Activated B cell treated with CpG ODN at 0.5 μM for 24 hours (primary cell): ENCODE data around the gene RNASE4. TPM values are rescaled to one million over a fixed set of nuclear protein-coding genes. Genes with fewer than 3 reads are reported as not detected.
A peak's percentile ranks its signal among the peaks of the same experiment; 100 is the strongest.
"Not testable (repeated sequence)": the region's sequence is repeated elsewhere in the genome, so short reads cannot be mapped to it uniquely, and the experiment has no call there.

Experiments
- ATAC-seq: fragments of 200-7000 bp; cut with Tn5 transposase; one replicate; pipeline ENCODE4 v1.10.0; 2021; ENCODE audit warnings: low read depth, mild to moderate bottlenecking, moderate library complexity
- CTCF ChIA-PET: fragments of 350-600 bp; sonication (Branson Sonifier 250); formaldehyde crosslinking; loops from one replicate; lab custom pipeline; 2021; ENCODE audit warnings: antibody characterized with exemption; lab: Charles Lee
- POLR2A ChIA-PET: fragments of 350-600 bp; sonication (Branson Sonifier 250); formaldehyde crosslinking; loops from one replicate; lab custom pipeline; 2021; ENCODE audit warnings: antibody characterized with exemption; lab: Charles Lee
- DNase-seq: peaks from one replicate; pipeline ENCODE4 v3.0.0; 2022
- H3K27ac Mint-ChIP-seq: one replicate; pipeline ENCODE4 v1.8.0; 2020; ENCODE audit warnings: mixed read lengths
- H3K27me3 Mint-ChIP-seq: one replicate; pipeline ENCODE4 v1.8.0; 2021; ENCODE audit warnings: mixed read lengths
- H3K36me3 Mint-ChIP-seq: one replicate; pipeline ENCODE4 v1.8.0; 2021; ENCODE audit warnings: low read depth, mixed read lengths
- H3K4me1 Mint-ChIP-seq: one replicate; pipeline ENCODE4 v1.8.0; 2021; ENCODE audit warnings: mixed read lengths
- H3K4me3 Mint-ChIP-seq: one replicate; pipeline ENCODE4 v1.8.0; 2020; ENCODE audit warnings: mild to moderate bottlenecking, mixed read lengths
- H3K9me3 Mint-ChIP-seq: one replicate; pipeline ENCODE4 v1.8.0; 2020; ENCODE audit warnings: mixed read lengths
- intact Hi-C: fragments of 100-400 bp; cut with micrococcal nuclease; formaldehyde crosslinking; loops from one replicate; pipeline ENCODE4 v1.15.1; 2024
- total RNA-seq: library from RNA; stranded (reverse); gene quantifications from 2 replicates; pipeline ENCODE4 v1.2.3, GENCODE V29; 2022
- TF ChIP-seq, protein P1 (sequence below): fragments of 200-600 bp; IDR thresholded peaks from one replicate; pipeline ENCODE4 v1.8.0; 2022; ENCODE audit warnings: antibody characterized with exemption, mild to moderate bottlenecking

The RNASE4 gene
- total RNA-seq, 1 donor from 2014 or later: 1.0 TPM

- peaks cover 12% of the 10 kb centered on the region for H3K4me1 Mint-ChIP-seq
- intact Hi-C loops: loop anchor here (2.0 kb wide), 1 partner anchor 16 kb away; no protein-coding TSS in a partner anchor
- ATAC-seq (peak; percentile 42), DNase-seq (no peak)
- ChIA-PET CTCF (interaction anchor here (0.7 to 1.4 kb wide), 3 partner anchors 24 to 124 kb away, joined by 3 read pairs; no protein-coding TSS in a partner anchor), POLR2A (interaction anchor here (1.0 to 1.1 kb wide), 2 partner anchors 11 to 19 kb away, joined by 3 read pairs; no protein-coding TSS in a partner anchor)
- H3K4me3 Mint-ChIP-seq: no peak overlapping the region
- no peaks in the 10 kb centered on the region for H3K36me3 Mint-ChIP-seq
- TF ChIP-seq, protein P1, sequence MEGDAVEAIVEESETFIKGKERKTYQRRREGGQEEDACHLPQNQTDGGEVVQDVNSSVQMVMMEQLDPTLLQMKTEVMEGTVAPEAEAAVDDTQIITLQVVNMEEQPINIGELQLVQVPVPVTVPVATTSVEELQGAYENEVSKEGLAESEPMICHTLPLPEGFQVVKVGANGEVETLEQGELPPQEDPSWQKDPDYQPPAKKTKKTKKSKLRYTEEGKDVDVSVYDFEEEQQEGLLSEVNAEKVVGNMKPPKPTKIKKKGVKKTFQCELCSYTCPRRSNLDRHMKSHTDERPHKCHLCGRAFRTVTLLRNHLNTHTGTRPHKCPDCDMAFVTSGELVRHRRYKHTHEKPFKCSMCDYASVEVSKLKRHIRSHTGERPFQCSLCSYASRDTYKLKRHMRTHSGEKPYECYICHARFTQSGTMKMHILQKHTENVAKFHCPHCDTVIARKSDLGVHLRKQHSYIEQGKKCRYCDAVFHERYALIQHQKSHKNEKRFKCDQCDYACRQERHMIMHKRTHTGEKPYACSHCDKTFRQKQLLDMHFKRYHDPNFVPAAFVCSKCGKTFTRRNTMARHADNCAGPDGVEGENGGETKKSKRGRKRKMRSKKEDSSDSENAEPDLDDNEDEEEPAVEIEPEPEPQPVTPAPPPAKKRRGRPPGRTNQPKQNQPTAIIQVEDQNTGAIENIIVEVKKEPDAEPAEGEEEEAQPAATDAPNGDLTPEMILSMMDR: no peak
- H3K9me3 Mint-ChIP-seq: no peaks in the 10 kb centered on the region
- no peak overlapping the region for H3K27ac Mint-ChIP-seq
- H3K27me3 Mint-ChIP-seq: peaks cover 2% of the 10 kb centered on the region
These were observed 50.1 kb downstream of the RNASE4 start for GRCh38 chr14:20734430-20734806.

- peaks cover 22% of the 10 kb centered on the region for H3K4me1 Mint-ChIP-seq
- H3K27ac Mint-ChIP-seq, H3K4me3 Mint-ChIP-seq, CTCF ChIA-PET, POLR2A ChIA-PET, ATAC-seq, DNase-seq, H3K27me3 Mint-ChIP-seq, H3K36me3 Mint-ChIP-seq, H3K9me3 Mint-ChIP-seq, intact Hi-C loops: not testable (repeated sequence)
These were observed 53.9 kb downstream of the RNASE4 start for GRCh38 chr14:20738292-20738691.

DNA sequence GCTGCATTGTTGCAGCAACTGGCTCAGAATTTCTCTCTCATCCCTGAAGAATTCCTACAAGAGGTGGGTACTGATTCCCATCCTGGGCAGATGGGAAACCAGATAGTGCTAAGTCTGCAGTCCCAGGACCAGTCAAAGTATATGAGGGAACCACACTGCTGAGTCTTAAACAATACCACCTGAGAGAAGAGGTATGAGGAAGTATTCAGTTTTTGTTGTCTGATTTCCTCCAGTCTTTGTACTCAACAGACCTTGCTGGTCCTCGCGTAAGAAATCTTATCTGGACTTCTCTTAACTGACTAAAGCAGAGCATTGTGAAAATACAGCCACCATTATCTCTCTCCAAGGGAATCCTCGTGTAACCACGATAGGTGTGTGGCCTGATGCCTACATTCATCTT lies 57.8 kb downstream of the RNASE4 start:
- TF ChIP-seq, protein P1: no peak
- Mint-ChIP-seq H3K27ac (no peak overlapping the region), H3K27me3 (peaks cover 2% of the 10 kb centered on the region), H3K4me1 (peaks cover 10% of the 10 kb centered on the region), H3K36me3 (no peaks in the 10 kb centered on the region), H3K9me3 (no peaks in the 10 kb centered on the region), H3K4me3 (no peak overlapping the region)
- ATAC-seq (no peak), DNase-seq (no peak)
- POLR2A ChIA-PET: no interaction called here
- CTCF ChIA-PET: no interaction called here
- intact Hi-C loops: no loop called here

DNA sequence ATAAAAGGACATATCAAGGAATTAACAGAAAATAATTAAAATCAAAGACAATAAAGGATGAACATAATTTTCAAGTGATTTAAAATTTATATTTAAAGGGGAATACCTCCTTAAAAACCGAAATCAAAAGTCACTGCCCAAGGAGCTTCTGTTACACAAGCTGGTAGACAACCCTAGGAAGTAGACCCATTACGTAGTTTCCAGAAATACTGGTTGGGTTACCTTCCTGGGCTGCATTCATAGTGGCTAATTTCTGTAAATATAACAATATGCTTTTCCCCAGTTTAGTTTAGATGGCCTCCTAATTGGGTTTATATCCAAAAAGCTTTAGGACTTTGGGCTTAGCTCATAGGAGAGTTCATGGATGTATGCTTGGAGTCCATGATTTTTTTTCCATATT lies 59.2 kb downstream of the RNASE4 start:
- DNase-seq (no peak), ATAC-seq (no peak)
- Mint-ChIP-seq H3K9me3 (no peaks in the 10 kb centered on the region), H3K36me3 (no peaks in the 10 kb centered on the region), H3K27me3 (peaks cover under 1% of the 10 kb centered on the region), H3K4me1 (peaks cover 10% of the 10 kb centered on the region), H3K27ac (no peak overlapping the region), H3K4me3 (no peak overlapping the region)
- intact Hi-C loops: no loop called here
- CTCF ChIA-PET: no interaction called here
- POLR2A ChIA-PET: interaction anchor here (0.6 kb wide), 1 partner anchor 11 kb away, joined by 3 read pairs; no protein-coding TSS in a partner anchor
- TF ChIP-seq, protein P1: no peak

DNA sequence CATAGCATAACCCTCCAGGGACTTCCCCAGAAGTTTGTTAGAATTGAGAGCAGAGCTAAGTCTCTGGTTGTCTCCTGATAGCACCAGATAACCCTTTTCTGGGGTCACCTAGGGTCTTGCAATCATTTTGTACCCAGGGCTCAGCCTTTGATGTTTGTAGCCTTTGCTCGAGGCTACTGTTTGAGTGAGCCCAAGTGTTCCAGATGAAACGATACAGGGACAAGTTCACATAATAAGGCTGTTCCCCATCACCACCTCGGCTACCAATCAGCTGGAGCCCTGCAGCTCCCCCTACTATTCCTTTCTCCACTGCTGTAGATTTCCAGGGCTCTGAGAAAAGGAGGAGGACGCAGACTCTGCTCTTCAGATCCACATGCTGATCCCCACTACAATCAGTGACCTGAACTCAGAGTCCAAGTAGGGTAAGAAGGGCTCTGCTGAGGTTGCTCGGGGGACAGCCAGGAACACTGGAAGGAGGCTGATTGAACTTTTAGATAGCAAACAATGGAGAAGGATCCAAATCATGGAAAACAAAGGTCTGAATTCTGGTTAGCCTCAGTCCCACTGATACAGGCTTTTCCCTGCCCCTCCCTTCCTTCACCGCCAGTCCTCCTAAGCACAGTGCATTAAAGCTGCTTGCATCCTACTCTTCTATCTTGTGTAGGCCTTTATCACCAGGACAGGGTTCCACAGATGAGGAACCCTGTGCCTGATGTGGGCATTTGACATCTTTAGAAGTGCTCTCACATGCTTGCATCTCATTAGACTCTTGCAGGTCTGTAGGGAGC lies 61.4 kb downstream of the RNASE4 start, which contains the start of gene EDDM3A:
Gene EDDM3A (plus strand): TSS at position 317 of the 788 bp plus-strand sequence. CDS start 1,694 bp downstream, outside the sequence.
- Mint-ChIP-seq H3K4me3 (no peak within 1 kb of the TSS), H3K27me3 (peaks cover 10% of the 10 kb centered on the region), H3K9me3 (no peaks in the 10 kb centered on the region), H3K27ac (no peak within 1 kb of the TSS), H3K36me3 (no peaks in the 10 kb centered on the region), H3K4me1 (peaks cover 10% of the 10 kb centered on the region)
- ATAC-seq: no peak
- ChIA-PET CTCF (interaction anchor here (0.9 kb wide), 1 partner anchor 112 kb away, joined by 3 read pairs; no protein-coding TSS in a partner anchor), POLR2A (interaction anchor here (0.6 kb wide), 1 partner anchor 35 kb away, joined by 3 read pairs; no protein-coding TSS in a partner anchor)
- intact Hi-C loops: no loop called here
- DNase-seq: no peak
- TF ChIP-seq, protein P1: no peak
